Neural cell (in vitro differentiated cells): ENCODE data around the gene CYRIA. TPM values are rescaled to one million over a fixed set of nuclear protein-coding genes. Genes with fewer than 3 reads are reported as not detected.
A peak's percentile ranks its signal among the peaks of the same experiment; 100 is the strongest.

Experiments used
- H2AFZ ChIP-seq: fragments of 200-600, 300-800 bp; sonication (generic), shearing (Covaris generic); 2 replicates; pipeline ENCODE4 v1.6.0; 2014; ENCODE audit warnings: low read depth, mild to moderate bottlenecking, antibody characterized with exemption, low read length, moderate library complexity
- H3F3A ChIP-seq: fragments of 200-600 bp; shearing (Covaris generic); 2 replicates; pipeline ENCODE4 v1.6.1; 2016; ENCODE audit warnings: mild to moderate bottlenecking, moderate library complexity, mixed read lengths, antibody characterized with exemption, low read length; ENCODE audit not compliant: insufficient read depth, poor library complexity, severe bottlenecking
- H3K27ac ChIP-seq: fragments of 200-600, 300-800 bp; sonication (generic), shearing (Covaris generic); 2 replicates; pipeline ENCODE4 v1.5.1; 2014; ENCODE audit warnings: mild to moderate bottlenecking, low read length, moderate library complexity
- H3K27me3 ChIP-seq: fragments of 300-800, 200-600 bp; sonication (generic), shearing (Covaris generic); 2 replicates; pipeline ENCODE4 v1.6.0; 2014; ENCODE audit warnings: mild to moderate bottlenecking, low read depth, low read length, moderate library complexity; ENCODE audit not compliant: insufficient read depth
- H3K36me3 ChIP-seq: fragments of 300-800, 200-600 bp; sonication (generic), shearing (Covaris generic); 2 replicates; pipeline ENCODE4 v1.5.1; 2014; ENCODE audit warnings: mild to moderate bottlenecking, antibody characterized with exemption, low read length, moderate library complexity; ENCODE audit not compliant: insufficient read depth
- H3K4me2 ChIP-seq: fragments of 300-800, 200-600 bp; sonication (generic), shearing (Covaris generic); 2 replicates; pipeline ENCODE4 v1.6.0; 2014; ENCODE audit warnings: mild to moderate bottlenecking, low read length
- H3K4me3 ChIP-seq: fragments of 300-800, 200-600 bp; sonication (generic), shearing (Covaris generic); 2 replicates; pipeline ENCODE4 v1.5.1; 2014; ENCODE audit warnings: mild to moderate bottlenecking, low read length, moderate library complexity
- H3K79me2 ChIP-seq: fragments of 200-600 bp; shearing (Covaris generic); replicated peaks from 2 replicates; pipeline ENCODE4 v1.6.0; 2014; ENCODE audit warnings: mild to moderate bottlenecking, low read length, moderate library complexity; ENCODE audit not compliant: insufficient read depth
- H3K9ac ChIP-seq: fragments of 300-800, 200-600 bp; sonication (generic), shearing (Covaris generic); 2 replicates; pipeline ENCODE4 v1.6.1; 2016; ENCODE audit warnings: mild to moderate bottlenecking, low read length, mixed read lengths
- H3K9me2 ChIP-seq: fragments of 200-600 bp; shearing (Covaris generic); 2 replicates; pipeline ENCODE4 v1.6.1; 2016; ENCODE audit warnings: mild to moderate bottlenecking, low read length, mixed read lengths; ENCODE audit not compliant: insufficient read depth
- H3K9me3 ChIP-seq: fragments of 200-600, 300-800 bp; sonication (generic), shearing (Covaris generic); 2 replicates; pipeline ENCODE4 v1.6.1; 2016; ENCODE audit warnings: mild to moderate bottlenecking, mixed run types, low read length, moderate library complexity, mixed read lengths
- H4K20me1 ChIP-seq: fragments of 200-600 bp; shearing (Covaris generic); 2 replicates; pipeline ENCODE4 v1.6.1; 2016; ENCODE audit warnings: mild to moderate bottlenecking, mixed run types; ENCODE audit not compliant: insufficient read depth
- CTCF ChIP-seq: fragments of 450-650 bp; IDR thresholded peaks from 2 replicates; pipeline ENCODE4 v1.5.1; 2014; ENCODE audit warnings: antibody characterized with exemption, mild to moderate bottlenecking, moderate library complexity; ENCODE audit not compliant: poor library complexity, severe bottlenecking
- EP300 ChIP-seq: fragments of 450-650 bp; conservative IDR thresholded peaks from 2 replicates; pipeline ENCODE4 v1.6.1; 2014; ENCODE audit warnings: antibody characterized with exemption, mild to moderate bottlenecking, moderate library complexity; ENCODE audit not compliant: poor library complexity, severe bottlenecking
- EZH2 ChIP-seq: fragments of 200-600, 300-800 bp; shearing (Covaris generic), sonication (generic); IDR thresholded peaks from 2 replicates; pipeline ENCODE4 v1.6.1; 2014; ENCODE audit warnings: antibody characterized with exemption, low read length, borderline replicate concordance, mild to moderate bottlenecking; ENCODE audit not compliant: insufficient read depth, poor library complexity, severe bottlenecking
- MXI1 ChIP-seq: fragments of 450-650 bp; conservative IDR thresholded peaks from 2 replicates; pipeline ENCODE4 v1.6.1; 2014; ENCODE audit warnings: antibody characterized with exemption, mild to moderate bottlenecking; ENCODE audit not compliant: poor library complexity, severe bottlenecking
- POLR2AphosphoS5 ChIP-seq: IDR thresholded peaks from 2 replicates; pipeline ENCODE4 v1.6.1; 2012
- RAD21 ChIP-seq: fragments of 450-650 bp; conservative IDR thresholded peaks from 2 replicates; pipeline ENCODE4 v1.6.1; 2014; ENCODE audit warnings: antibody characterized with exemption, mild to moderate bottlenecking, moderate library complexity
- REST ChIP-seq: IDR thresholded peaks from 2 replicates; pipeline ENCODE4 v1.6.1; 2012; ENCODE audit warnings: borderline replicate concordance
- SMC3 ChIP-seq: fragments of 450-650 bp; conservative IDR thresholded peaks from 2 replicates; pipeline ENCODE4 v1.6.1; 2014; ENCODE audit warnings: antibody characterized with exemption, mild to moderate bottlenecking, moderate library complexity; ENCODE audit not compliant: poor library complexity
- TAF1 ChIP-seq: IDR thresholded peaks from 2 replicates; pipeline ENCODE4 v1.6.1; 2012; ENCODE audit warnings: low read depth
- polyA plus RNA-seq: library from polyadenylated mRNA; depleted of rRNA; stranded (reverse); fragments of >200 nt; gene quantifications from 2 replicates; pipeline ENCODE4 v1.2.3, GENCODE V29; 2014

CYRIA gene
- polyA plus RNA-seq, 1 donor from 2014 or later = 67.0 TPM

DNA sequence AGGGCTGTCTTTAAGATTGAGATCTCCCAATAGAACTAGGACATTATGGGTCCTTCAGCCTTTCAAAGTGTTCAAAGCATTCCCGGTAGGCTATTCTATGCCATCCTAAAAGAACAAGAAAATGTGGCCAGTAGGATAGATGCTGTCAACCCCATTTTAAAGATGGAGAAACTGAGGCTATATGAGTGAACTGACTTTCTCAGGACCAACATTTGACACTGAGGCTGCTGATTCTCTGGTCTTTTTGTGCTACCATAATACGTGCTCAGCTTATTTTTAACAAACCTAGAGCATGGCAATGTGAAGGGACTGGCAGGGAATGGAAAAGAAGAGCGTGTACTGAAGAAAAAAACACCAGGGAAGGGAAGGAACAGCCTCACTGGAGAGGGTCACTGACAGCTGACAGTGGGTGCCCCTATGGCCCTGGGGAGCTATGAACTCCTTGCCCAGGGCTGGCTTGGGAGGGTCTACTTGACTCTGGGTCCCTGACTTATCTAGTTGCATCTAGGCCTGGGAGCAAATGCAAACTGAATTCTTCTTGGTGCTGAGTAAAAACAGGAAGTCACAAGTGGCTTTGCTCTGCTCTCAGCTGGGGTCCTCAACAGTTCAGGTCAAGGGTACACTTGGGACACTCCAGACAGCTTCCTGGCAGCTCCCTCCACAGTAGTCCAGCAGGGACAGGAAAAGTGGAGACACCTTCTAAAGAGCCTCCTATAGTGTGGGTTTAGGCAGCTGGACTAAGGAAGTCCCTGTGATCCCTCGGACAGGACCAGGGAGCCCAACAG, 2.3 kb downstream of the CYRIA start:
- Histone ChIP-seq H3K9ac (peak overlapping the region; percentile 82), H3K27ac (peak overlapping the region; percentile 84), H3K36me3 (no peaks in the 10 kb centered on the region), H2AFZ (no peak overlapping the region), H3K27me3 (no peaks in the 10 kb centered on the region), H3K4me2 (no peak overlapping the region), H4K20me1 (no peaks in the 10 kb centered on the region), H3F3A (no peaks in the 10 kb centered on the region), H3K4me3 (peak overlapping the region; percentile 80), H3K9me3 (no peaks in the 10 kb centered on the region), H3K9me2 (no peaks in the 10 kb centered on the region), H3K79me2 (peaks cover 30% of the 10 kb centered on the region)
- TF ChIP-seq SMC3 (no peak), EP300 (no peak), EZH2 (no peak), REST (no peak), RAD21 (no peak), MXI1 (no peak)

GRCh38 chr2:16661936-16662839, 3.4 kb downstream of the CYRIA start:
- H3K27me3 ChIP-seq = no peaks in the 10 kb centered on the region
- H3K4me2 ChIP-seq = no peak overlapping the region
- no peak for TF ChIP-seq EP300
- TF ChIP-seq MXI1 = no peak
- no peak for TF ChIP-seq CTCF
- TF ChIP-seq POLR2AphosphoS5 = no peak
- no peak for TF ChIP-seq SMC3
- TF ChIP-seq TAF1 = no peak
- no peak for TF ChIP-seq EZH2
- no peak for TF ChIP-seq REST
- TF ChIP-seq RAD21 = no peak
- no peak overlapping the region for H3K27ac ChIP-seq
- H3F3A ChIP-seq = no peaks in the 10 kb centered on the region
- peaks cover 30% of the 10 kb centered on the region for H3K79me2 ChIP-seq
- no peaks in the 10 kb centered on the region for H4K20me1 ChIP-seq
- peak overlapping the region; percentile 16 for H3K4me3 ChIP-seq
- no peaks in the 10 kb centered on the region for H3K9me3 ChIP-seq
- no peak overlapping the region for H3K9ac ChIP-seq
- no peaks in the 10 kb centered on the region for H3K36me3 ChIP-seq
- H2AFZ ChIP-seq = no peak overlapping the region
- no peaks in the 10 kb centered on the region for H3K9me2 ChIP-seq
